ENCODE data around the gene PLOD3.

- no peak for TF ChIP-seq EZH2phosphoT487 (IDR thresholded peaks at IDR 0.05; ENCODE audit: insufficient read depth, low read depth)
- TF ChIP-seq EZH2 (IDR thresholded peaks at IDR 0.05; ENCODE audit: insufficient read depth, poor library complexity, severe bottlenecking) = no peak
Observed at GRCh38 chr7:101226721-101227120, 9.3 kb upstream of the PLOD3 start.

All from GM23248 (cell line).